ENCODE results near the gene GON4L. TPM values are rescaled to one million over a fixed set of nuclear protein-coding genes. Genes with fewer than 3 reads are reported as not detected.

Gene GON4L, protein sequence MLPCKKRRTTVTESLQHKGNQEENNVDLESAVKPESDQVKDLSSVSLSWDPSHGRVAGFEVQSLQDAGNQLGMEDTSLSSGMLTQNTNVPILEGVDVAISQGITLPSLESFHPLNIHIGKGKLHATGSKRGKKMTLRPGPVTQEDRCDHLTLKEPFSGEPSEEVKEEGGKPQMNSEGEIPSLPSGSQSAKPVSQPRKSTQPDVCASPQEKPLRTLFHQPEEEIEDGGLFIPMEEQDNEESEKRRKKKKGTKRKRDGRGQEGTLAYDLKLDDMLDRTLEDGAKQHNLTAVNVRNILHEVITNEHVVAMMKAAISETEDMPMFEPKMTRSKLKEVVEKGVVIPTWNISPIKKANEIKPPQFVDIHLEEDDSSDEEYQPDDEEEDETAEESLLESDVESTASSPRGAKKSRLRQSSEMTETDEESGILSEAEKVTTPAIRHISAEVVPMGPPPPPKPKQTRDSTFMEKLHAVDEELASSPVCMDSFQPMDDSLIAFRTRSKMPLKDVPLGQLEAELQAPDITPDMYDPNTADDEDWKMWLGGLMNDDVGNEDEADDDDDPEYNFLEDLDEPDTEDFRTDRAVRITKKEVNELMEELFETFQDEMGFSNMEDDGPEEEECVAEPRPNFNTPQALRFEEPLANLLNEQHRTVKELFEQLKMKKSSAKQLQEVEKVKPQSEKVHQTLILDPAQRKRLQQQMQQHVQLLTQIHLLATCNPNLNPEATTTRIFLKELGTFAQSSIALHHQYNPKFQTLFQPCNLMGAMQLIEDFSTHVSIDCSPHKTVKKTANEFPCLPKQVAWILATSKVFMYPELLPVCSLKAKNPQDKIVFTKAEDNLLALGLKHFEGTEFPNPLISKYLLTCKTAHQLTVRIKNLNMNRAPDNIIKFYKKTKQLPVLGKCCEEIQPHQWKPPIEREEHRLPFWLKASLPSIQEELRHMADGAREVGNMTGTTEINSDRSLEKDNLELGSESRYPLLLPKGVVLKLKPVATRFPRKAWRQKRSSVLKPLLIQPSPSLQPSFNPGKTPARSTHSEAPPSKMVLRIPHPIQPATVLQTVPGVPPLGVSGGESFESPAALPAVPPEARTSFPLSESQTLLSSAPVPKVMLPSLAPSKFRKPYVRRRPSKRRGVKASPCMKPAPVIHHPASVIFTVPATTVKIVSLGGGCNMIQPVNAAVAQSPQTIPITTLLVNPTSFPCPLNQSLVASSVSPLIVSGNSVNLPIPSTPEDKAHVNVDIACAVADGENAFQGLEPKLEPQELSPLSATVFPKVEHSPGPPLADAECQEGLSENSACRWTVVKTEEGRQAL (N-terminal part only)
- 10 to 100 TPM; 16.2 to 38.0 (median 23.4) TPM for total RNA-seq
- 10 to 100 TPM; 10.9 to 15.8 TPM for polyA plus RNA-seq
- long read RNA-seq, donor 1, partial matches to known transcripts = 5 of 9 reads
- long read RNA-seq, donor 1, other reads (novel, unspliced or antisense) = 4 of 9 reads
- long read RNA-seq, donor 2, partial matches to known transcripts = 13 of 27 reads
- long read RNA-seq, donor 2, other reads (novel, unspliced or antisense) = 12 of 27 reads
- long read RNA-seq, donor 3, partial matches to known transcripts = 5 of 5 reads
- long read RNA-seq, donor 3, other reads (novel, unspliced or antisense) = 0 of 5 reads

DNA sequence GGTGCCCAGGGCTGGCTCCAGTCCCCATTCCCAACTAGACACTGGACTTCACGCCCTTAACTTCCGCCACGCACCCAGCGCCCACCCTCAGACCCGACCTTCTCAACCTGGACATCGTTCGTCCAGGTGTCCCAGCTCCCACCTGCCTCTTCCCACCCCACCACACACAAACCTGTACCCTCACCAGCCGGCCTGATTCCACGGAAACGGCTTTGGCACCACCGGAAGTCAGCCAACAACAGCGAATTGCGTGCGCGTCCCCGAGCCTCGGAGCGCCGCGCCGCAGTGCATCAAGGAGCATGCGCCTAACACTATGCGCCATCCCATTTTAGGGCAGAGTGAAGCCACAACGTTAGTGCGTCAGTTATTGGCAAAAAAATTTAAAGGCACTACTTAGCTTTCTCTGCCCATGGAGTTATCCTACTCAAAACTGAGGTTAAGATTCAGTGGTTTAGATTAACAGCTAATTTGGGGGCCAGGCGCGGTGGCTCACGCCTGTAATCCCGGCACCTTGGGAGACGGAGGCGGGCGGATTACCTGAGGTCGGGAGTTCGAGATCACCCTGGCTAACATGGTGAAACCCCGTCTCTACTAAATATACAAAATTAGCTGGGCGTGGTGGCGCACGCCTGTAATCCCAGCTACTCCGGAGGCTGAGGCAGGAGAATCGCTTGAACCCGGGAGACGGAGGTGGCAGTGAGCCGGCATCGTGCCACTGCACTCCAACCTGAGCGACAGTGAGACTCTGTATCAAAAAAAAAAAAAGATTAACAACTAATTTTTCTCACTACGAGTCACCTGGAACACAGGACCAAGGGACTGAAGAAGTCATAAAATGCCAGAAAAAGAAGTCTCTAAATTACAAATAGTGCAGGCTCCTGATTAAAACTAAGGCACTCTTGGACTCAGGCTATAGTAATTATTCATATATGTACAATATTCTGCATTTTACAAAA lies at the start of gene GON4L:
Gene GON4L, minus strand, starts transcription at position 240 of the 956 bp plus-strand sequence. CDS start 3,434 bp downstream, outside the sequence.
- peak; percentile 89 to 93 (median 92) for DNase-seq
- H3K9me3 ChIP-seq = no peaks in the 10 kb centered on the region
- H3K27ac ChIP-seq = peak within 1 kb of the TSS; percentile 34 to 92 (median 86)
- intact Hi-C loops (cut with DNase I) = loop anchor here in 4 of 10 donors (2.0 to 10.0 kb wide), 4 partner anchors 54 to 128 kb away; partner anchors contain the start of genes RIT1 (in 2 of the 4) and KHDC4 (in 1 of the 4)
- H3K4me1 ChIP-seq = peaks cover 0 to 49% (median 25%) of the 10 kb centered on the region in 12 donors
- H3K27me3 ChIP-seq = no peaks in the 10 kb centered on the region
- peak; percentile 68 to 83 (median 70) for ATAC-seq
- peaks cover 0 to 33% (median 29%) of the 10 kb centered on the region in 9 donors for H3K36me3 ChIP-seq
- WGBS, 4 donors = 15 to 21% (median 16%) methylated on average over 46 of the region's 46 CpGs
- TF ChIP-seq CTCF (IDR thresholded peaks at IDR 0.05) (no peak), POLR2A (IDR thresholded peaks at IDR 0.05) (peak in 1 of 2 donors; percentile 36)
- peak within 1 kb of the TSS; percentile 65 to 88 (median 79) for H3K4me3 ChIP-seq

DNA sequence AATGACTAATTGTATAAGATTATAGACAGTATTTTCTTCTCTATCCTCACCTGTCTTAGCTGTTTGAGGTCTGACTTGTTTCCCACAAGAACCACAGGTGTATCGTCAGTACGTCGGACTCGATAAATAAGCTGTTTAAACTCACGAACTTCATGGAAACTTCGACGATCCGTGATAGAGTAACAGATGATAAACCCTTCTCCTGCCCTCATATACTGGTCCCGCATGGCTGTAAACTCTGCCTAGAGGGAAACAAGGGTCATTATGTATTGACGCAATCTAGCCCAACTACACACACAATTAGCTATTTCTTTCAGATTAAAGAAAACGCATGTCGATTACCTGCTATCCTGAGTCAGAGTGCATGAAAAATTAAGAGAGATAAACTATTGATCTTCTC lies 47.2 kb upstream of the GON4L start:
- 92 to 96% (median 95%) methylated on average over 12 of the region's 12 CpGs for WGBS, 4 donors
- Histone ChIP-seq H3K27ac (no peak overlapping the region), H3K4me3 (no peak overlapping the region), H3K36me3 (peaks cover 7 to 100% (median 99%) of the 10 kb centered on the region in 9 donors), H3K27me3 (no peaks in the 10 kb centered on the region), H3K9me3 (no peaks in the 10 kb centered on the region), H3K4me1 (peaks cover 0 to 4% (median 0%) of the 10 kb centered on the region in 12 donors)
- ATAC-seq (no peak), DNase-seq (no peak)
- intact Hi-C loops (cut with DNase I) = no loop called here
- TF ChIP-seq CTCF (IDR thresholded peaks at IDR 0.05) (no peak), POLR2A (IDR thresholded peaks at IDR 0.05) (no peak)

- TF ChIP-seq POLR2A (IDR thresholded peaks at IDR 0.05) (no peak), CTCF (IDR thresholded peaks at IDR 0.05) (no peak)
- ATAC-seq (no peak), DNase-seq (no peak)
- no peak overlapping the region for H3K27ac ChIP-seq
- intact Hi-C loops (cut with DNase I) = no loop called here
- peaks cover 0 to 6% (median 0%) of the 10 kb centered on the region in 12 donors for H3K4me1 ChIP-seq
- peaks cover 6 to 99% (median 91%) of the 10 kb centered on the region in 9 donors for H3K36me3 ChIP-seq
- no peaks in the 10 kb centered on the region for H3K27me3 ChIP-seq
- H3K4me3 ChIP-seq = no peak overlapping the region
- WGBS, 4 donors = 85 to 87% (median 86%) methylated on average over 4 of the region's 4 CpGs
- H3K9me3 ChIP-seq = no peaks in the 10 kb centered on the region
These were observed 43.1 kb upstream of the GON4L start for GRCh38 chr1:155900161-155900560.

Data from heart left ventricle (tissue), 16 donors.